GM15510 (cell line): ENCODE data around the gene ADGRB2.

Source experiments
- POLR2A ChIP-seq: IDR thresholded peaks from 3 replicates; pipeline ENCODE4 v1.6.1; 2011; ENCODE audit warnings: borderline replicate concordance; ENCODE audit not compliant: insufficient read length; ENCODE audit errors: extremely low read depth

Gene ADGRB2

GRCh38 chr1:31765041-31765467, 914 bp upstream of the ADGRB2 start:
- no peak for TF ChIP-seq POLR2A

GRCh38 chr1:31763671-31764311, 349 bp downstream of the ADGRB2 start:
- TF ChIP-seq POLR2A, result no peak

GRCh38 chr1:31762726-31763670, 1.1 kb downstream of the ADGRB2 start:
- no peak for TF ChIP-seq POLR2A

GRCh38 chr1:31762323-31762722, 1.8 kb downstream of the ADGRB2 start:
- TF ChIP-seq POLR2A, result no peak

DNA sequence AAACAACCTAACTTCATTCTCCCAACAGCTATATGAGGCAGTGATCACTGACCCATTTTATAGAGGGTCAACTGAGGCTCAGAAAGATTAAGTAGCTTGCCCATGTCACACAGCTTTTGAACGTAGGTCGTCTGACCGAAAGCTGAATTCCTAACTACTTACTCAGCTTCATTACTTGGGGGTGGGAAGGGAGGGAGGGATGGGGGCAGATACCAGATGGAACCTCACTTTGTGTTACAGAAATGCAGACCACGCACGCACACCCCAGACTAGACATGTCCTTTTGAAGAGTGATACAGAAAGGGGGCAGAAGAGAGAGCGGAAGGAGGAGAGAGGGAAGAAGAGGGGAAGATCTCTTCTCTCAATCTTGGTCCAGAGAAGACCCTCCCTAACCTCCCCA, 2.3 kb downstream of the ADGRB2 start:
- TF ChIP-seq POLR2A, result no peak

DNA sequence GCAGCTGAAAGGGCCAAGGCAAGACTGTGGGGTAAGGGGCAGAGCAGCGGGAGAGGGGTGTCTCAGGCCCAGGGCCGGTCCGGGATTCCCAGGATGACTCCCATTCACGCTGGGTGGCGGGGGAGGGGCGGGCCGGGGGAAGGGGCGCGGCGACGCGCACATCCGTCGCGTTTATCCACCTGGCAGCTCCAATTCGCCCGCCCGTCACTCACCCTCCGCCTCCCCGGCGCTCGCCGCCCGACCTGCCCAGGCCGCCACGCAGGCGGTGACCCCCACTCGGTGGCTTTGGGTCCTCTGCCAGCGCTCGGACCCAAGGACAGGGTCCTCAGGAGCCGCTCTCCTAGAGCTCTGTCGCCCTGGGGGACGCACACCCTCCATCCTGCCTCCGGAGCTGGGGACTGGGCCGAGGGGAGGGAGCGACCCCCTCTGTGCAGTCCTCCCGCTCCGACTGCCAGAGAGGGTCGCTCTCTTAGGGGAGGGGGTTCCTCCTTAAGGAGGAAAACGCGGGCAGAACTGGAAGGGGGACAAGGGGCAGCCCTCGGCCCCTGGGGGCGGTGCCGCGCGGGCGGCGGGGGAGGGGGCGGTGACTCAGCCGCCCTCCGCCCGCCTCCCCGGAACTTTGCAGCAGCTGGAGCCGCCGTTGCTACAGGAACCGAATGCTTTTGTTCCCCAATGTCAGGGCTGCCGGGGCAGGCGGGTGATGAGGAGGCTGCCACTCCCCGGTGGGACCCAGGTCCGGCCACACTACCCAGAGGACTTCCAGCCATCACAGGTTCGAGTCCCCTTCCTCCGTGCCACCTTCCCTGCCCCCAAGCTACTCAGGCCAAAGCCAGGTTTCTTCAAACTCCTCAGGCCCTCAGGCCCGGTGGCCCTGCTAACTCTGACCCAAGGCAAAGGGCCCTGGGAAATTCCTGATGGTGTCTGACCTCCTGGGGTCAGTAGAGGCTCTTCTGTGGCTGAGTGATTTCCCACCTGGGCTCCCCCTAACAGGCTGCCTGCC, 3.4 kb downstream of the ADGRB2 start:
- TF ChIP-seq POLR2A, result no peak

DNA sequence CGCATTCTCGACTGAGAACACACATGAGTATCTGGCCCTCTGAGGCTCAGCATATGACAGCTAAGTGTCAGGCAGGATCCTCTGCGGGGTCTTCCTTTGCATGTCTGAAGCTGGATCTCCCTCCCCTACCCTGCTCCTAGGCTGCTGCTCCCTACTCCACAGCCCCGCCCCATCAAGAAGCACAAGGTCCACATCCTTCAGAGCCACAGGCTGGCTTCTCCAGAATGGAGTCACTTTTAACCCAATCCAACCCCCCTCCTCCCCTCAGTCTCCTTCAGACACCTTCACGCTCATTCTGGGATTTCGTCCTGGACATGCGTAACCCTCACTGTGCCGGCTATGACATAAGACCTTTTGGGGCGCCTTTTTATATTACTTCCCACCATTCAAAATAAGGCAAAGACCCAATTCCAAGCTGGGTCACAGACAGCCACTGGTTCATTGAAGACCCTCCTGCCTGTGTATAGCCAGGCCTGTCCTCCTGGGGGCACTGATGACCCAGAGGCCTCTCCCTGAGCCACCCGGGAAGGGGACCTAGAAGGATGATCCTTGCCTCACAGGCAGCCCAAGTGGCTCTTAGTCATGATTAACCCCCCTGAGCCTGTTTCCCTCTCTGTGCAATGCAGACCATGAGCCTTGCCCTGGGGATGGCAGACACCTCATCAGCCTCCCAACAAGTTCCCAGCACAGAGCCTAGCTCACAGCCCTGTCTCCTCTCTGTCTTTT, 4.7 kb downstream of the ADGRB2 start:
- TF ChIP-seq POLR2A, result no peak

DNA sequence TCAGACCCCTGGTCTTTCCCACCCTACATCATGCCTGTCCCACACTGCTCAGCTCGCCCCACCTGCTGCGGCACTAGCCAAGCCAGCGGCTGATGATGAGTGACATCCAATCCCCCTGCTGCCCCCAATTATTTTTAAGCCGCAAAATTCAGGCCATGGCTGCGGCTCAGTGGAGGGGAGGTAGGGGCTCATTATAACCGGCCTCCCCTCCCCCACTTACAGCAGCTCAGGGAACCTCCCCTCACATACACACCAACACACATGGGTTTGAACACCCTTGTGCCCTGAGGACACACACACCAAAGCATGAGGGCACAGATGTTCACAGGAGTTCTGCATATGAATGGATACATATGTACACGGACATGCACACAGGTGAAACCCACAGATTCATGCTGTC, 5.3 kb downstream of the ADGRB2 start:
- TF ChIP-seq POLR2A, result no peak

GRCh38 chr1:31757989-31758388, 6.2 kb downstream of the ADGRB2 start:
- TF ChIP-seq POLR2A, result no peak

GRCh38 chr1:31757204-31757679, 6.9 kb downstream of the ADGRB2 start:
- no peak for TF ChIP-seq POLR2A

GRCh38 chr1:31756578-31756977, 7.6 kb downstream of the ADGRB2 start:
- no peak for TF ChIP-seq POLR2A

DNA sequence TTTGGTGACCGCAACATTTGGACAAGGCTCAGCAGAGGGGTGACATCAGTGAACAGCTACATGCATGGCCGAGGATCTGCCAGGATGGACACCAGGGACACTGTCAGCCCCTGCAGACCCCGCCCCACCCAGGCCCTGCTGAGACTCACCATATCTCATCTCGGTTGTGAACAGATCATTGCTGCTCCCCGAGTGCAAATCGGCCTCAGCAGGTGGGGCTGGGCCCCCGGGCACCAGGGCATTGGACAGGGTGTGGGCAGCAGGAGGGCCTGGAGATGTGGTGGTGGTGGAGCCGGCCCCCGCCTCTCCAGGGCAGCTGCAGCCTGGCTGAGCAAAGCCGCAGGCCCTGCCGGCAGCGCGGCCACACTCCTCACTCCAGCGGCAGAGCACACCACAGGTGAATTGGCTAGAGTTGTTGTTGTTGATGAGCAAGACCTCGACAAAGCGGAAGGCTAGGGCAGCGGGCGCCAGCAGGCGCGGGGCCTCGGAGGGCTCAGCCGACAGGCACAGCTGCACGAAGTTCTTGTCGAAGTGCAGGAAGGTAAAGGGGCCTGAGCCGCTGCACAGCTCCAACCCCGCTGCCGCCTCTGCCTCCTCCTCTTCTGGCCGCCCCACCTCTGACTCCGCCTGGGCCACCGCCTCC, 8.2 kb downstream of the ADGRB2 start:
- TF ChIP-seq POLR2A, result no peak

DNA sequence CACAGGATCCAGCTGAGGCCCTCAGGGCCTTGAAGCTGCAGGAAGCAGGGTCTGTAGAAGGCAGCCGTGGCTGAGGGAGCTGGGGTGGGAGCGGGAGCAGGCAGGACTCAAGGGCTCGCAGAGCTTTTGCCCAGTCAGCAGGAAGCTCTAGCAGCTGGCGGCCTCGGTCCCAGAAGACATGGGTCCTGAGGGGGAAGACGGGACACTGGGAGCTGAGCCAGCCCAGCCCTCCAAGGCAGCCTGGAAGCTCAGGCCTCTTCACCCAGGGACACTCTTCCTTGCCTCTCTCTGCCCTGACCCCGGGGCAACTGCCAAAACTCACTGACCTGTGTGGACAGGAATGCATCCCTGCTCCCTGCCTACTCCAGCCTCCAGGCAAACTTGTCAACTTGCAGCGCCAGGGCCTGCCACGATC, 8.9 kb downstream of the ADGRB2 start:
- no peak for TF ChIP-seq POLR2A
